Measurements from ENCODE around the gene TTLL6.

TTLL6 gene

DNA sequence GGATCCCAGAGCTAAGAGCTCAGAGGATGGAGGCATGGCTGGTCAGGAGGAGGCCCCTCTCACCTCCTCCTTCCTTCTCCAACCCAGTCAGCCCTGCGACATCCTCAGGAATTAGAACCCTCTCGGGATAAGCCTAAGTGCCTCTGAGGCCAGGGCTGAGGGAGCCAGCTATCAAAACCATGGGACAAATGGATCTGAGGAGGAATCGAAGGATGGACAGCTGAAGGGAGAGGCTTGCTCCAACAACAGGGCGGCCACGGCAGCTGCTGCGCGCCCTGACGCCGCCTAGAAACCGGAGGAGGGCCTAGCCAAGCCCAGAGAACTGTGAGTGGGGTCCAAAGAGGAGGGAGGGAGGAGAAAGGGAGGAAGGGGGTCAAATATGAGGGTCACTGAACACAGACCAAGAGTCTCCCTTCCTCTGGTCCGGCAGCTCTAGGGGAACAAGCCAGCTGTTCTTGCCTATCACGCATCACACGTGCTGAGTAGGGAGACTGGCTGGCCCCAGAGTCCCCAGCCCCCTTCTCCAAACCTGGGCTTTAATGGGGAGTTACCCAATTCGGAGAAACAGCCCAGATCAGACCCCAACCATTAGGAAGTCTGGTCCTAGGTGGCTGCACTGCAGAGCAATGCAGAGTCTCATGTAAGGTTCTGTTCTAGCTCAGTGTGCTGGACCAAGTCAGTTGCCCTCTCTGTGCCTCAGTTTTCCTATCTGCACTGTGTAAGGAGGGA lies 82.5 kb downstream of the TTLL6 start:
- TF ChIP-seq CTCF (IDR thresholded peaks at IDR 0.05; ENCODE audit: extremely low read depth, missing control alignments): no peak
- no peak for DNase-seq (ENCODE audit: low spot score)

DNA sequence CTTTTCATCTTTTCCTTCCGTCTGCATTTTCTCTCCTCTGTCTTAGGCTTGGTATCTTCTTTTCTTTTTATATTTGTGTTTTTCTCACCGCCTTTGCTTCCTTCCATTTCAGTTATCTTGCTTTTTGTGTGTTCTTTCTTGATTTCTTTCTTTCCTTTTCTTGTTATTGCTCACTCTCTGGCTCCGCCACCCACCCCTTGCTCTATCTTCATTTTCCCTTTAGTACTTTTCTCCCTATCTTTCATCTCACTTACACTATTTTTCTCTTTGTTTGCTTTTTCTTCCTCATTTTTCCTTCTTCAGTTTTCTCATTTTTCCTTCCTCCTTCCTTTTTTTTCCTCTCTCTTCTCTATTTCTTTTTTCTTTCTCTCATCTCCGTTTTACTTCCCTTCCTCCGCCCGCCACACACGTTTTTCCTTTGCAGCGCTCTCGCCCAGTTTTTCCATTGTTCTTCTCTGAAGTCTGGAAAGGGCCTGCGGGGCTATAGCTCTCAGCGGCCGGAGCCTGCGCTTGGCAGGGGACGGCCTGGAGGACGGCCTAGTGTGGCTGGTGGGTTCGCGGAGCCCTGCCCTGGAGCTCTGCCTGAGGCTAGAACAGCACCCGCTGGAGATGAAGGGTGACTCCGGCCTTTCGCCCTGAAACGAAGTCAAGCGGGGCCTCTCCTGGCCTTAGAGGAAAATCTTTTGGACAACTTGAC lies 83.2 kb downstream of the TTLL6 start:
- no peak for TF ChIP-seq CTCF (IDR thresholded peaks at IDR 0.05; ENCODE audit: extremely low read depth, missing control alignments)
- no peak for DNase-seq (ENCODE audit: low spot score)

- DNase-seq (ENCODE audit: low spot score): no peak
- TF ChIP-seq CTCF (IDR thresholded peaks at IDR 0.05; ENCODE audit: extremely low read depth, missing control alignments): no peak
Observed at GRCh38 chr17:48732688-48733629, 84.1 kb downstream of the TTLL6 start.

GRCh38 chr17:48731355-48731754 lies 85.7 kb downstream of the TTLL6 start:
- no peak for TF ChIP-seq CTCF (IDR thresholded peaks at IDR 0.05; ENCODE audit: extremely low read depth, missing control alignments)

DNA sequence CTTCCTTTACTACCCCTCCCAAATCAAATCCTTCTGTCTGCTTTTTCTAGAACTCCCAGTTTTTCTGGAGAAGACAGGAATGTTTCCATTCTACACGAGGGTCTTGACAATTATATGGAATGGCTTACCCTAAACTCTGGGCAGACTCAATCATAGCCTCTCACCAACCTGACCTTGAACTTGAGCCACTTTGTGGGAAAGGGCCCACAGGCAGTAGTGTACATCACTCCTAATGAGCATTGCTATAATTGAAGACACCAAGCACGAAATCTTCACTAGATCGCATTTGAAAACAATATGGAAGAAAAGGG lies 86.8 kb downstream of the TTLL6 start:
- no peak for TF ChIP-seq CTCF (IDR thresholded peaks at IDR 0.05; ENCODE audit: extremely low read depth, missing control alignments)
- DNase-seq (ENCODE audit: low spot score): no peak

More at GRCh38 chr17:48731355-48731754, 85.7 kb downstream of the TTLL6 start:
- no peak for DNase-seq (ENCODE audit: low spot score)

- DNase-seq (ENCODE audit: low spot score): no peak
- TF ChIP-seq CTCF (IDR thresholded peaks at IDR 0.05; ENCODE audit: extremely low read depth, missing control alignments): no peak
Observed at GRCh38 chr17:48729335-48730239, 87.4 kb downstream of the TTLL6 start.

All from GM20000 (cell line).